ENCODE results near the gene SLC25A47.
A peak's percentile ranks its signal among the peaks of the same experiment; 100 is the strongest.

The SLC25A47 gene

DNA sequence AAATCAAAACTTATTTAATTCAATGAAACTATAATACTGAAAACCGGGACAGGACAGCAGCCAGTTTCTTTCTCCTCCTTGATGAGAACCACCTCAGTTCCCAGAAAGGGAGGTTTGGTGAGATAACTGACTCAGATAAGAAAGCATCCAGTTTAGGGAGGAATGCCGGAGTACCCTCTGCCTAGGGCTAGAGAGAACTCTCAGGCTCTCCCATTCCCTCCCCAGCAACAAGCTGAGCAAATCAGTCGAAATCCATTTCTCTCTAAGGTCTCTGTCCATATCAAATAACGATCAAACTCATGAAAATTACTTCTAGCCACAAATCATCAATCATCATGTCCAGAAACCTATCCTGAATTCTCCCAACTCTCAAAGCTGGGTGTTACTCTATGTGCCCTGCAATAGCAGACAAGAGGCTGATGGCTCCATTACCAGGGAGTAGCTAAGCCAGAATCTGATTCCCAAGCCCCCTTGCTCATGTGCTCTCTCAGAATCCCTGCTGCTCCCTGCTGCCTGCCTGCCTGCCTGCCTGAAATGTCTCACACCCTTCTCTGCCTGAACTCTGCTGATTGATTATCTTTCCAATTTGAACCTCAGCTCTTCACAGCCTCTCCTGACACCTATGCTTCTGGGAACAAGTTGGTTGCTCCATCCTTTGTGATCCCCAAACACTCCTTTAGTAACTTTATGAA is 49.4 kb downstream of the SLC25A47 start:
- no peak for TF ChIP-seq Cebpa-rat (IDR thresholded peaks at IDR 0.05)
- Histone ChIP-seq H3K4me1 (peaks cover 25 to 66% (median 44%) of the 10 kb centered on the region in 10 experiments), H3K36me3 (peaks cover 12 to 53% (median 30%) of the 10 kb centered on the region in 11 experiments; a peak in 19 of 22 replicates), H3K27me3 (no peaks in the 10 kb centered on the region), H3K4me3 (peak overlapping the region in 5 of 10 experiments; percentile 76 to 97 (median 91); a peak in 9 of 20 replicates), H3K4me2 (peak overlapping the region in 6 of 11 experiments; percentile 91 to 99 (median 96); a peak in 12 of 22 replicates), H3K27ac (peak overlapping the region in 7 of 11 experiments; percentile 47 to 98 (median 96); a peak in 11 of 22 replicates), H3K9me3 (replicated peaks in 1 of 11) (no peaks in the 10 kb centered on the region), H3K9ac (peak overlapping the region in 5 of 11 experiments; percentile 52 to 96 (median 95); a peak in 9 of 22 replicates), H4K20me1 (peaks cover 0 to 47% (median 0%) of the 10 kb centered on the region in 11 experiments; a peak in 6 of 22 replicates)

DNA sequence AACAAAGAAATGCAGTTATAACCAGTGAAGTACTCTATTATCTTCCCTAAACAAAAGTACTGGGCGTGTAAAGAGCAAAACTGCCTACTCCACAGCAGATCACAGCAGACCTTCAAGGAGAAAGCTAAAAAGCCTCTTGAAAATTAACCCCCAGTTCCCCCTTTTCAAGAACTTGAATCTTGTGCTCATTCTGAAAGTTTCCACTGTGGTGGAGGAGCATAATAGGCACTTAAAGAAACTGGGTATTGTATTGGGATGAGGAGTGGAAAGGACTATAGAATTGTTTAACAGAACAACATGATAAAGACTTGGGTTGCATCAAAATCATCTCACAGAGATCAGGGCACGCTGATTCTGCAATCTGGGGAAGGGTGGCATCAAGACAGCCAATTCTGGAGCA is 51.1 kb downstream of the SLC25A47 start:
- no peak for TF ChIP-seq Cebpa-rat (IDR thresholded peaks at IDR 0.05)
- Histone ChIP-seq H4K20me1 (peaks cover 0 to 29% (median 0%) of the 10 kb centered on the region in 11 experiments; a peak in 6 of 22 replicates), H3K4me3 (peak overlapping the region in 8 of 10 experiments; percentile 3 to 97 (median 88); a peak in 15 of 20 replicates), H3K27ac (peak overlapping the region in 10 of 11 experiments; percentile 85 to 98 (median 93); a peak in 19 of 22 replicates), H3K4me1 (peaks cover 27 to 69% (median 47%) of the 10 kb centered on the region in 10 experiments), H3K27me3 (no peaks in the 10 kb centered on the region), H3K36me3 (peaks cover 0 to 36% (median 12%) of the 10 kb centered on the region in 11 experiments; a peak in 12 of 22 replicates), H3K9me3 (replicated peaks in 1 of 11) (no peaks in the 10 kb centered on the region), H3K9ac (peak overlapping the region in 6 of 11 experiments; percentile 86 to 96 (median 94); a peak in 13 of 22 replicates), H3K4me2 (peak overlapping the region; percentile 91 to 99 (median 95))

- no peak for TF ChIP-seq Cebpa-rat (IDR thresholded peaks at IDR 0.05)
- Histone ChIP-seq H3K36me3 (peaks cover 0 to 30% (median 11%) of the 10 kb centered on the region in 11 experiments; a peak in 11 of 22 replicates), H3K4me3 (peak overlapping the region; percentile 76 to 97 (median 88); a peak in 19 of 20 replicates), H3K9me3 (replicated peaks in 1 of 11) (no peaks in the 10 kb centered on the region), H3K27ac (peak overlapping the region; percentile 85 to 98 (median 90)), H4K20me1 (peaks cover 0 to 23% (median 0%) of the 10 kb centered on the region in 11 experiments; a peak in 6 of 22 replicates), H3K4me2 (peak overlapping the region; percentile 91 to 99 (median 95)), H3K9ac (peak overlapping the region; percentile 86 to 96 (median 93)), H3K27me3 (no peaks in the 10 kb centered on the region), H3K4me1 (peaks cover 27 to 65% (median 47%) of the 10 kb centered on the region in 10 experiments)
Observed at GRCh38 chr14:100374876-100375265, 51.7 kb downstream of the SLC25A47 start.

- Histone ChIP-seq H3K27me3 (no peaks in the 10 kb centered on the region), H3K4me2 (peak overlapping the region; percentile 91 to 99 (median 95)), H3K9ac (peak overlapping the region; percentile 86 to 96 (median 93)), H3K4me1 (peaks cover 27 to 59% (median 46%) of the 10 kb centered on the region in 10 experiments), H4K20me1 (peaks cover 0 to 18% (median 0%) of the 10 kb centered on the region in 11 experiments; a peak in 3 of 22 replicates), H3K4me3 (peak overlapping the region; percentile 76 to 97 (median 88)), H3K9me3 (replicated peaks in 1 of 11) (no peaks in the 10 kb centered on the region), H3K27ac (peak overlapping the region; percentile 85 to 98 (median 90)), H3K36me3 (peaks cover 0 to 24% (median 8%) of the 10 kb centered on the region in 11 experiments; a peak in 8 of 22 replicates)
- peak in 1 of 11 experiments; percentile 30; a peak in 2 of 22 replicates for TF ChIP-seq Cebpa-rat (IDR thresholded peaks at IDR 0.05)
Observed at GRCh38 chr14:100375266-100375962, 52.3 kb downstream of the SLC25A47 start.

- Histone ChIP-seq H3K9me3 (replicated peaks in 1 of 11) (no peaks in the 10 kb centered on the region), H3K27me3 (no peaks in the 10 kb centered on the region), H3K4me1 (peaks cover 27 to 52% (median 46%) of the 10 kb centered on the region in 10 experiments), H3K4me3 (peak within 1 kb of the TSS; percentile 76 to 97 (median 88)), H3K9ac (peak within 1 kb of the TSS; percentile 86 to 96 (median 93)), H3K27ac (peak within 1 kb of the TSS; percentile 85 to 98 (median 90)), H3K4me2 (peak within 1 kb of the TSS; percentile 91 to 99 (median 95)), H4K20me1 (peaks cover 0 to 10% (median 0%) of the 10 kb centered on the region in 11 experiments; a peak in 3 of 22 replicates), H3K36me3 (peaks cover 0 to 22% (median 8%) of the 10 kb centered on the region in 11 experiments; a peak in 11 of 22 replicates)
- TF ChIP-seq Cebpa-rat (IDR thresholded peaks at IDR 0.05): no peak
Observed at GRCh38 chr14:100375963-100376735, 53.0 kb downstream of the SLC25A47 start, which contains the start of gene WDR25. Gene WDR25, plus strand, starts transcription at chr14:100376485.

- H3K4me1 ChIP-seq: peaks cover 27 to 48% (median 44%) of the 10 kb centered on the region in 10 experiments
- H3K4me3 ChIP-seq: peak overlapping the region; percentile 76 to 97 (median 88)
- peak overlapping the region; percentile 86 to 96 (median 93) for H3K9ac ChIP-seq
- no peaks in the 10 kb centered on the region for H3K27me3 ChIP-seq
- H4K20me1 ChIP-seq: peaks cover 0 to 9% (median under 1%) of the 10 kb centered on the region in 11 experiments; a peak in 6 of 22 replicates
- peaks cover 0 to 23% (median 11%) of the 10 kb centered on the region in 11 experiments; a peak in 12 of 22 replicates for H3K36me3 ChIP-seq
- H3K9me3 ChIP-seq (replicated peaks in 1 of 11): no peaks in the 10 kb centered on the region
- peak overlapping the region; percentile 85 to 98 (median 90); a peak in 21 of 22 replicates for H3K27ac ChIP-seq
- peak overlapping the region; percentile 82 to 99 (median 94) for H3K4me2 ChIP-seq
- TF ChIP-seq Cebpa-rat (IDR thresholded peaks at IDR 0.05): no peak
Observed at GRCh38 chr14:100376751-100377171, 53.6 kb downstream of the SLC25A47 start.

Data from BLaER1 treated with 17β-estradiol and CSF1 and Interleukin-3, amounts not matched to agents 10 nM and 100 nM (cell line).